Adipocyte (in vitro differentiated cells): ENCODE data around the gene APMAP.
"Not testable (repeated sequence)": the region's sequence is repeated elsewhere in the genome, so short reads cannot be mapped to it uniquely, and the experiment has no call there.

Source experiments
- DNase-seq: peaks from one replicate; pipeline ENCODE4 v3.0.0-alpha.2; 2015; ENCODE audit warnings: low read depth
- H3K27me3 ChIP-seq: replicated peaks from 2 replicates; pipeline ENCODE4 v1.7.0; 2013; ENCODE audit warnings: mild to moderate bottlenecking, low read length, moderate library complexity; ENCODE audit not compliant: control insufficient read depth, insufficient read depth
- H3K36me3 ChIP-seq: 2 replicates; pipeline ENCODE4 v1.7.0; 2013; ENCODE audit warnings: low read length, mild to moderate bottlenecking, moderate library complexity; ENCODE audit not compliant: control insufficient read depth, insufficient read depth, severe bottlenecking
- H3K4me1 ChIP-seq: 2 replicates; pipeline ENCODE4 v1.7.0; 2013; ENCODE audit warnings: mild to moderate bottlenecking, low read length, moderate library complexity; ENCODE audit not compliant: control insufficient read depth, insufficient read depth
- H3K4me3 ChIP-seq: 2 replicates; pipeline ENCODE4 v1.7.0; 2013; ENCODE audit warnings: mild to moderate bottlenecking, low read length, moderate library complexity
- H3K9ac ChIP-seq: 2 replicates; pipeline ENCODE4 v1.7.0; 2013; ENCODE audit warnings: mild to moderate bottlenecking, low read length, moderate library complexity
- H3K9me3 ChIP-seq: 2 replicates; pipeline ENCODE4 v1.7.0; 2013; ENCODE audit warnings: mild to moderate bottlenecking, low read length, moderate library complexity; ENCODE audit not compliant: control insufficient read depth

The APMAP gene

GRCh38 chr20:25005220-25005619 lies 12.7 kb upstream of the APMAP start:
- peak; percentile 41 for DNase-seq

GRCh38 chr20:25003002-25003401 lies 10.5 kb upstream of the APMAP start:
- H3K36me3 ChIP-seq: peaks cover 27% of the 10 kb centered on the region
- no peak for DNase-seq

More at GRCh38 chr20:25005220-25005619, 12.7 kb upstream of the APMAP start:
- Histone ChIP-seq H3K4me1 (peaks cover 5% of the 10 kb centered on the region), H3K36me3 (peaks cover 35% of the 10 kb centered on the region), H3K27me3 (peaks cover 5% of the 10 kb centered on the region), H3K9me3 (no peaks in the 10 kb centered on the region), H3K9ac (no peak overlapping the region), H3K4me3 (no peak overlapping the region)

DNA sequence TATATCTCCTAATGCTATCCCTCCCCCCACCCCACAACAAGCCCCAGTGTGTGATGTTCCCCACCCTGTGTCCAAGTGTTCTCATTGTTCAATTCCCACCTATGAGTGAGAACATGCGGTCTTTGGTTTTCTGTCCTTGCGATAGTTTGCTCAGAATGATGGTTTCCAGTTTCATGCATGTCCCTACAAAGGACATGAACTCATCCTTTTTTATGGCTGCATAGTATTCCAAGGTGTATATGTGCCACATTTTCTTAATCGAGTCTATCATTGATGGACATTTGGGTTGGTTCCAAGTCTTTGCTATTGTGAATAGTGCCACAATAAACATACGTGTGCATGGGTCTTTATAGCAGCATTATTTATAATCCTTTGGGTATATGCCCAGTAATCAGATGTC lies 8.8 kb upstream of the APMAP start:
- not testable (repeated sequence) for H3K9ac ChIP-seq, H3K9me3 ChIP-seq, H3K4me3 ChIP-seq, H3K27me3 ChIP-seq, DNase-seq
- peaks cover 31% of the 10 kb centered on the region for H3K4me1 ChIP-seq
- peaks cover 10% of the 10 kb centered on the region for H3K36me3 ChIP-seq

More at GRCh38 chr20:25003002-25003401, 10.5 kb upstream of the APMAP start:
- H3K9me3 ChIP-seq: no peaks in the 10 kb centered on the region
- peaks cover 23% of the 10 kb centered on the region for H3K4me1 ChIP-seq
- H3K9ac ChIP-seq: no peak overlapping the region
- peaks cover 5% of the 10 kb centered on the region for H3K27me3 ChIP-seq
- H3K4me3 ChIP-seq: no peak overlapping the region

DNA sequence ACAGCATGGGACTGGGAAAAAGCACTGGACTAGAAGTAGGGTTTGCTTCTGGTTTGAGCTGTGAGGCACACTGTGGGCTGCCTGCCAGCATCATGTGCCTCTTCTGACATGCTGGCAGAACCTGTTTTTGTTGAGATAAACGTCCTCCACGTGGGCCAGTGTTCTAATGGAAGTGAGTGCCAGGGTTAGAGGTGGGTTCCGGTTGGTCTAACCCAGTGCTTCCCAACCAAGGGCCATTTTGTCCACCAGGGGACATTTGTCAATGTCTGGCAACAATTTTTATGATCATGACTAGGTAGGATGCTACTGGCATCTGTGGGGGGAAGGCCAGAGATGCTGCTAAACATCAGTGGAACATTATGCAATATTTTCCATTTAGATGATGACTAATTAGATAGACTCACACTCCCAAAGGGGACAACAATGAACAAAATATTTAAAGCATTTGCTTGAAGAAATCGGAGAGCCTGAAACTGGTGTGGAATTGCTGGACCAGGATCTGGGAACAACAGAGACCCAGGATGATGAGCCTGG lies 7.8 kb upstream of the APMAP start:
- Histone ChIP-seq H3K9me3 (no peaks in the 10 kb centered on the region), H3K4me1 (peaks cover 33% of the 10 kb centered on the region), H3K9ac (no peak overlapping the region), H3K4me3 (no peak overlapping the region), H3K27me3 (no peaks in the 10 kb centered on the region), H3K36me3 (peaks cover 3% of the 10 kb centered on the region)
- DNase-seq: peak; percentile 74

GRCh38 chr20:24999568-24999967 lies 7.0 kb upstream of the APMAP start:
- Histone ChIP-seq H3K9me3 (no peaks in the 10 kb centered on the region), H3K4me1 (peaks cover 38% of the 10 kb centered on the region), H3K27me3 (no peaks in the 10 kb centered on the region), H3K9ac (no peak overlapping the region), H3K4me3 (no peak overlapping the region), H3K36me3 (no peaks in the 10 kb centered on the region)
- no peak for DNase-seq

- Histone ChIP-seq H3K27me3 (no peaks in the 10 kb centered on the region), H3K4me3 (no peak overlapping the region), H3K9me3 (no peaks in the 10 kb centered on the region), H3K9ac (no peak overlapping the region), H3K36me3 (no peaks in the 10 kb centered on the region), H3K4me1 (peaks cover 38% of the 10 kb centered on the region)
- DNase-seq: no peak
These were observed 6.3 kb upstream of the APMAP start for GRCh38 chr20:24998631-24999445.

DNA sequence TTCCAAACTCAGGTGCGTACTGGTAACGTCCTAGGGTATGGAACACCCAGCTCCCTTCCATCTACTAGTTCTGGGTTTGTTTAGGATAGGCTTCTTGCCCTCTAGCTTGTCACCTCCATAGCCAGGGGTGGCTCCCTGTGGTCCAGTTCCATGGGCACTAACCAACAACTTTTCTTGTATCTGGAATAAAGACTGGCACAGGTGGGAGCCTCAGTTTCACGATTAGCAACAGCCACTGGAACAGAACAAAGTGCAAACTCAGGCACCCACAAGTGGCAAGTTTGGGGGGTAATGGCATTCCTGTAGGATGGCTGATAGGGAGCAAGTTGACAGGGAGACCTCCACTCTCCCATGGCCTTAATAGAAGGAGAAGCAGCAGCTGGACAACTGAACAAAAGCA lies 5.6 kb upstream of the APMAP start:
- H3K9me3 ChIP-seq: no peaks in the 10 kb centered on the region
- H3K4me1 ChIP-seq: peaks cover 43% of the 10 kb centered on the region
- H3K9ac ChIP-seq: no peak overlapping the region
- H3K4me3 ChIP-seq: no peak overlapping the region
- no peaks in the 10 kb centered on the region for H3K36me3 ChIP-seq
- DNase-seq: no peak
- no peaks in the 10 kb centered on the region for H3K27me3 ChIP-seq

DNA sequence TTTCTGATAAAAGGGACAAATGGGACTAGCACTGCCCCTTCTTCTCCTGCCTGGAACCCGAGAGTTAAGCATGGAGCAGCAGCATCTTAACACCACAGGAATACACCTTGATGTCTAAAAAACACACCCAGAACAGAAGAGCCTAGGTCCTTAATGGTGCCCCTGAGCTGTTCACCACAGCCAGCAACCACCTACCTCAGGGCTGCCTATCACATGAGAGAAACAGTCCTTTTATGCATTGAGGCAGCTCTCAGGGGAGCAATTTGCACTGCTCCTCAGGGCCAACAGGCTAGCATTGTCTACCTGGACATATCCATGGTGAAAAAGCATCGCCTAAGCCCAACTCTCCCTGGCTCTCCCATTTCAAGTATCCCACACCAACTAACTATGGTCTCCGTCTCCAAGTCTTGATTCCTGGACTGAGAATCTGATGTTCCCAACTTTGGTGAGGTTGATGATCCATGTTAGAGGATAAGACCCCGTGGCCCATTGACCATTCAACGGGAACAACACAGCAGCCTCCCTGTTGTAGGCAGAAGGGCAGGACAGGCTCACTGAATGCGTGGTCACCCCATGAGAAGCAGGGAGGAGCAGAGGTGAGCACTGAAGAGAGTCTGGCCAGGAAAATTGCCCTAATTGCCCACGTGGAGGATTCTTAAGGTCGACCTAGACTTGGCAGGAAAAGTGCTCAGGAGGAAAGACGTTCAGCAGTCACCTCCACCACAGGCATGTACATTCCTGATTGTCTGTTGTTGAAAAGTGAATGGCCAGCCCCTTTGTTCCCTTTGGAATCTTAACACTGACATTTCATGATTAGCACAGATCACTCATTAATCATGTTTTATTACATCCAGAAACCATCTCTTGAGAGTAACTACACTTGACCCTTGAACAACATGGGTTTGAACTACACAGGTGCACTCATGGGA lies 4.2 kb upstream of the APMAP start:
- no peak overlapping the region for H3K9ac ChIP-seq
- peaks cover 45% of the 10 kb centered on the region for H3K4me1 ChIP-seq
- H3K36me3 ChIP-seq: no peaks in the 10 kb centered on the region
- no peaks in the 10 kb centered on the region for H3K27me3 ChIP-seq
- H3K4me3 ChIP-seq: no peak overlapping the region
- H3K9me3 ChIP-seq: no peaks in the 10 kb centered on the region
- no peak for DNase-seq

GRCh38 chr20:24995741-24996448 lies 3.3 kb upstream of the APMAP start:
- no peak overlapping the region for H3K9ac ChIP-seq
- no peaks in the 10 kb centered on the region for H3K9me3 ChIP-seq
- no peaks in the 10 kb centered on the region for H3K27me3 ChIP-seq
- H3K36me3 ChIP-seq: no peaks in the 10 kb centered on the region
- DNase-seq: peak; percentile 7
- no peak overlapping the region for H3K4me3 ChIP-seq
- peaks cover 53% of the 10 kb centered on the region for H3K4me1 ChIP-seq

- Histone ChIP-seq H3K36me3 (no peaks in the 10 kb centered on the region), H3K9me3 (no peaks in the 10 kb centered on the region), H3K4me1 (peaks cover 47% of the 10 kb centered on the region), H3K27me3 (no peaks in the 10 kb centered on the region), H3K4me3 (peak overlapping the region; percentile 39), H3K9ac (no peak overlapping the region)
- DNase-seq: peak; percentile 91
These were observed 2.2 kb upstream of the APMAP start for GRCh38 chr20:24994470-24995368.
